GM12891 (cell line): ENCODE data around the gene FAM237A. TPM values are rescaled to one million over a fixed set of nuclear protein-coding genes. Genes with fewer than 3 reads are reported as not detected.

Source experiments
- DNase-seq: peaks from one replicate; pipeline ENCODE4 v3.0.0; 2011; ENCODE audit warnings: low spot score; ENCODE audit not compliant: insufficient read length
- FAIRE-seq: peaks from 2 replicates; lab custom pipeline; 2011; peaks lifted over from hg19 to GRCh38; lab: Jason Lieb, UNC
- PAX5 ChIP-seq: IDR thresholded peaks from 2 replicates; pipeline ENCODE4 v1.6.1; 2011; ENCODE audit warnings: low read length, moderate library complexity, mild to moderate bottlenecking; ENCODE audit not compliant: insufficient read depth, severe bottlenecking
- POLR2A ChIP-seq: IDR thresholded peaks from 2 replicates; pipeline ENCODE4 v1.6.1; 2011; ENCODE audit warnings: low read depth, low read length, control low read depth
- POLR2AphosphoS5 ChIP-seq: IDR thresholded peaks from 2 replicates; pipeline ENCODE4 v1.6.1; 2011; ENCODE audit warnings: low read depth, low read length, control low read depth
- POU2F2 ChIP-seq: IDR thresholded peaks from 2 replicates; pipeline ENCODE4 v1.6.1; 2011; ENCODE audit warnings: low read depth, mild to moderate bottlenecking, control low read depth, low read length, moderate library complexity
- SPI1 ChIP-seq: IDR thresholded peaks from 2 replicates; pipeline ENCODE4 v1.6.1; 2011; ENCODE audit warnings: low read depth, low read length, control low read depth
- TAF1 ChIP-seq: IDR thresholded peaks from 2 replicates; pipeline ENCODE4 v1.6.1; 2011; ENCODE audit warnings: low read depth, low read length, control low read depth
- polyA plus RNA-seq: library from polyadenylated mRNA; unstranded; fragments of >200 nt; gene quantifications from one replicate; pipeline ENCODE4 v1.2.1, GENCODE V29; 2012; ENCODE audit warnings: low read depth, missing spikeins, inconsistent platforms; ENCODE audit not compliant: missing spikeins

The FAM237A gene
- not detected for polyA plus RNA-seq

- TF ChIP-seq TAF1 = no peak
- no peak for TF ChIP-seq SPI1
- no peak for TF ChIP-seq POU2F2
- no peak for TF ChIP-seq POLR2A
- no peak for TF ChIP-seq PAX5
- TF ChIP-seq POLR2AphosphoS5 = no peak
- DNase-seq = peak; percentile 13
- no peak for FAIRE-seq
These were observed at the start of gene FAM237A for GRCh38 chr2:206642075-206643025. TSS of gene FAM237A (plus strand) at chr2:206642487. CDS start at chr2:206644237, 1,750 bp downstream.

- TF ChIP-seq POLR2A = no peak
- TF ChIP-seq TAF1 = no peak
- TF ChIP-seq PAX5 = no peak
- TF ChIP-seq POU2F2 = no peak
- TF ChIP-seq POLR2AphosphoS5 = no peak
- TF ChIP-seq SPI1 = no peak
- FAIRE-seq (no peak), DNase-seq (no peak)
These were observed 44.5 kb upstream of the FAM237A start for GRCh38 chr2:206597717-206598218.

- no peak for DNase-seq
- TF ChIP-seq SPI1 (no peak), PAX5 (no peak), POLR2AphosphoS5 (no peak), POU2F2 (no peak), POLR2A (no peak)
- no peak for FAIRE-seq
These were observed 39.0 kb upstream of the FAM237A start for GRCh38 chr2:206603243-206603642.

GRCh38 chr2:206610451-206610850, 31.8 kb upstream of the FAM237A start:
- TF ChIP-seq POLR2A = no peak
- no peak for TF ChIP-seq TAF1
- TF ChIP-seq POU2F2 = no peak
- TF ChIP-seq SPI1 = no peak
- no peak for TF ChIP-seq POLR2AphosphoS5
- no peak for TF ChIP-seq PAX5
- no peak for DNase-seq
- no peak for FAIRE-seq

- TF ChIP-seq POLR2A = no peak
- no peak for TF ChIP-seq SPI1
- no peak for TF ChIP-seq TAF1
- no peak for TF ChIP-seq POU2F2
- no peak for TF ChIP-seq PAX5
- no peak for TF ChIP-seq POLR2AphosphoS5
- no peak for FAIRE-seq
- DNase-seq = no peak
These were observed 31.1 kb upstream of the FAM237A start for GRCh38 chr2:206611191-206611590.

- no peak for FAIRE-seq
- TF ChIP-seq TAF1 (no peak), SPI1 (no peak), POLR2A (no peak), POLR2AphosphoS5 (no peak)
- DNase-seq = no peak
These were observed 30.6 kb upstream of the FAM237A start for GRCh38 chr2:206611736-206612135.

- FAIRE-seq (no peak), DNase-seq (no peak)
- no peak for TF ChIP-seq POLR2A
- TF ChIP-seq SPI1 = no peak
- TF ChIP-seq POLR2AphosphoS5 = no peak
- no peak for TF ChIP-seq PAX5
- no peak for TF ChIP-seq POU2F2
- no peak for TF ChIP-seq TAF1
These were observed 27.5 kb upstream of the FAM237A start for GRCh38 chr2:206614811-206615210.

GRCh38 chr2:206615417-206616089, 26.7 kb upstream of the FAM237A start:
- TF ChIP-seq PAX5 (no peak), TAF1 (no peak), POLR2A (no peak), POU2F2 (no peak), SPI1 (no peak), POLR2AphosphoS5 (no peak)
- FAIRE-seq = no peak
- no peak for DNase-seq

GRCh38 chr2:206616151-206616550, 26.1 kb upstream of the FAM237A start:
- no peak for TF ChIP-seq POU2F2
- TF ChIP-seq POLR2AphosphoS5 = no peak
- no peak for TF ChIP-seq TAF1
- no peak for TF ChIP-seq SPI1
- TF ChIP-seq POLR2A = no peak
- no peak for TF ChIP-seq PAX5
- FAIRE-seq = no peak
- DNase-seq = no peak
